B cell (primary cell): ENCODE measurements around the gene TIMM50. TPM values are rescaled to one million over a fixed set of nuclear protein-coding genes. Genes with fewer than 3 reads are reported as not detected.

ENCODE experiments used
- ATAC-seq: fragments of 200-7000 bp; cut with Tn5 transposase; one replicate; pipeline ENCODE4 v1.10.0; 2021; ENCODE audit warnings: low read depth, mild to moderate bottlenecking, moderate number of reproducible peaks, moderate library complexity
- CTCF ChIA-PET: fragments of 350-600 bp; sonication (Branson Sonifier 250); formaldehyde crosslinking; loops from one replicate; lab custom pipeline; 2021; ENCODE audit warnings: antibody characterized with exemption, inconsistent platforms; lab: Charles Lee
- POLR2A ChIA-PET: fragments of 350-600 bp; sonication (Branson Sonifier 250); formaldehyde crosslinking; loops from one replicate; lab custom pipeline; 2021; ENCODE audit warnings: antibody characterized with exemption; lab: Charles Lee
- DNase-seq: peaks from one replicate; pipeline ENCODE4 v3.0.0; 2013
- H2AFZ ChIP-seq: 2 replicates; pipeline ENCODE4 v1.6.1; 2012; ENCODE audit warnings: mild to moderate bottlenecking, low read depth, low read length; ENCODE audit not compliant: insufficient read depth, poor library complexity, severe bottlenecking
- H3K27ac ChIP-seq, 2 donors: 1 replicate in 1 of 2; 2 replicates in 1 of 2; pipeline ENCODE4 v1.5.1; 2012 to 2013; ENCODE audit warnings: low read length in 2 of 2, mild to moderate bottlenecking in 2 of 2, moderate library complexity in 1 of 2
- H3K27me3 ChIP-seq, 4 experiments: fragments of 200-600 bp in 1 of 4; sonication (generic) in 1 of 4; replicated peaks in 1 of 4; 1 replicate in 2 of 4; 2 replicates in 2 of 4; pipeline versions ENCODE4 v1.6.1 to v1.7.0; 2013 to 2016; ENCODE audit warnings: low read length in 3 of 4, mild to moderate bottlenecking in 2 of 4, mixed read lengths in 1 of 4, moderate library complexity in 1 of 4; ENCODE audit not compliant: insufficient read depth in 4 of 4, control insufficient read depth in 3 of 4; ENCODE audit errors: control extremely low read depth in 1 of 4
- H3K36me3 ChIP-seq, 2 experiments: replicated peaks in 1 of 2; 1 replicate in 1 of 2; 2 replicates in 1 of 2; pipeline versions ENCODE4 v1.6.1 to v1.7.1; 2013; ENCODE audit warnings: low read length in 1 of 2; ENCODE audit not compliant: insufficient read depth in 2 of 2, control insufficient read depth in 1 of 2; ENCODE audit errors: control extremely low read depth in 1 of 2, extremely low read depth in 1 of 2
- H3K4me1 ChIP-seq, 2 donors: fragments of 200-600 bp in 1 of 2; sonication (generic) in 1 of 2; 1 replicate in 1 of 2; 2 replicates in 1 of 2; pipeline versions ENCODE4 v1.5.1 to v1.6.1; 2013 to 2017; ENCODE audit warnings: low read length in 2 of 2; ENCODE audit not compliant: control insufficient read depth in 2 of 2, insufficient read depth in 2 of 2
- H3K4me2 ChIP-seq: replicated peaks from 2 replicates; pipeline ENCODE3; 2012; ENCODE audit warnings: mild to moderate bottlenecking, low read depth, low read length; ENCODE audit not compliant: poor library complexity, severe bottlenecking
- H3K4me3 ChIP-seq, 5 experiments: fragments of 200-600 bp in 1 of 5; sonication (generic) in 1 of 5; 1 replicate in 3 of 5; 2 replicates in 2 of 5; pipeline versions ENCODE4 v1.5.1 to v1.7.0; 2011 to 2016; ENCODE audit warnings: low read length in 4 of 5, mild to moderate bottlenecking in 4 of 5, low read depth in 2 of 5, control low read depth in 1 of 5, moderate library complexity in 1 of 5; ENCODE audit not compliant: insufficient read depth in 1 of 5; ENCODE audit errors: control extremely low read depth in 1 of 5, extremely low read depth in 1 of 5
- H3K79me2 ChIP-seq: fragments of 200-600 bp; sonication (generic); one replicate; pipeline ENCODE4 v1.6.0; 2016; ENCODE audit warnings: low read length; ENCODE audit not compliant: control insufficient read depth, insufficient read depth
- H3K9ac ChIP-seq: fragments of 200-600 bp; sonication (generic); 2 replicates; pipeline ENCODE4 v1.6.1; 2017; ENCODE audit warnings: mild to moderate bottlenecking, low read length, moderate library complexity
- H3K9me3 ChIP-seq, 3 donors: one replicate each; pipeline versions ENCODE4 v1.6.1 to v1.7.1; 2013; ENCODE audit warnings: low read length in 2 of 3; ENCODE audit not compliant: control insufficient read depth in 2 of 3, insufficient read depth in 1 of 3; ENCODE audit errors: control extremely low read depth in 1 of 3
- H4K20me1 ChIP-seq: 2 replicates; pipeline ENCODE4 v1.6.0; 2012; ENCODE audit warnings: mild to moderate bottlenecking, low read length; ENCODE audit not compliant: insufficient read depth, control insufficient read depth, poor library complexity, severe bottlenecking
- H3K27ac Mint-ChIP-seq: one replicate; pipeline ENCODE4 v1.8.0; 2021; ENCODE audit warnings: mixed read lengths
- H3K27me3 Mint-ChIP-seq: one replicate; pipeline ENCODE4 v1.8.0; 2021; ENCODE audit warnings: mixed read lengths
- H3K4me1 Mint-ChIP-seq: one replicate; pipeline ENCODE4 v1.8.0; 2021; ENCODE audit warnings: mixed read lengths
- H3K4me3 Mint-ChIP-seq: one replicate; pipeline ENCODE4 v1.8.0; 2021; ENCODE audit warnings: mixed read lengths
- H3K9me3 Mint-ChIP-seq: one replicate; pipeline ENCODE4 v1.8.0; 2022; ENCODE audit warnings: mixed read lengths; ENCODE audit not compliant: insufficient read depth
- CTCF ChIP-seq: fragments of 200-600 bp; IDR thresholded peaks from one replicate; pipeline ENCODE4 v1.8.0; 2022; ENCODE audit warnings: antibody characterized with exemption, mild to moderate bottlenecking
- EZH2 ChIP-seq: IDR thresholded peaks from 2 replicates; pipeline ENCODE4 v1.6.1; 2012; ENCODE audit warnings: borderline replicate concordance, low read depth, mild to moderate bottlenecking, moderate library complexity, low read length; ENCODE audit not compliant: insufficient read depth, poor library complexity, severe bottlenecking
- WGBS: methylation state at CpG from one replicate; pipeline ENCODE4 v1.1.5; 2013; ENCODE audit warnings: missing lambda C conversion rate; ENCODE audit not compliant: insufficient coverage; 5-methylcytosine and 5-hydroxymethylcytosine counted together
- intact Hi-C: fragments of 100-400 bp; cut with micrococcal nuclease; formaldehyde crosslinking; loops from one replicate; pipeline ENCODE4 v1.10.0; 2022
- polyA plus RNA-seq: library from polyadenylated mRNA; depleted of rRNA; stranded (reverse); fragments of >200 nt; gene quantifications from 2 replicates; pipeline ENCODE4 v1.2.3, GENCODE V29; 2012
- total RNA-seq, 2 donors: library from RNA; stranded (reverse); fragments of 120-200 nt in 1 of 2; gene quantifications; 1 replicate in 1 of 2; 2 replicates in 1 of 2; pipeline versions ENCODE4 v1.2.3 to v1.2.4, GENCODE V29; 2013 to 2022

Gene TIMM50
- total and polyA plus RNA-seq, 2 donors (not counting 1 experiment from before 2014, with no cell fraction given) = 25.7 to 55.3 TPM

- DNase-seq (no peak), ATAC-seq (no peak)
- peak overlapping the region; percentile 89 for H3K4me2 ChIP-seq
- peaks cover 20% of the 10 kb centered on the region for H3K79me2 ChIP-seq
- intact Hi-C loops = loop anchor here (1.0 to 2.0 kb wide), 4 partner anchors 19 to 68 kb away; partner anchors contain the start of genes DLL3, PLEKHG2 and SUPT5H
- no peaks in the 10 kb centered on the region for H4K20me1 ChIP-seq
- ChIA-PET POLR2A (interaction anchor here (1.2 kb wide), 2 partner anchors 35 to 44 kb away, joined by 5 to 8 read pairs; partner anchors contain the start of genes RPS16 and SUPT5H), CTCF (no interaction called here)
- H3K4me1 Mint-ChIP-seq = peaks cover 25% of the 10 kb centered on the region
- H3K27me3 ChIP-seq = no peaks in the 10 kb centered on the region
- H3K36me3 ChIP-seq = peaks cover 2 to 12% of the 10 kb centered on the region in 2 experiments
- H3K4me3 Mint-ChIP-seq = peak overlapping the region; percentile 96
- no peaks in the 10 kb centered on the region for H3K27me3 Mint-ChIP-seq
- peaks cover 14 to 21% of the 10 kb centered on the region in 2 donors for H3K4me1 ChIP-seq
- no peaks in the 10 kb centered on the region for H3K9me3 Mint-ChIP-seq
- peak overlapping the region; percentile 65 to 95 (median 89) for H3K4me3 ChIP-seq
- H2AFZ ChIP-seq = peak overlapping the region; percentile 91
- H3K9me3 ChIP-seq = no peaks in the 10 kb centered on the region
- WGBS = no CpG with 5 or more reads among the region's 10 CpGs
- H3K27ac Mint-ChIP-seq = peak overlapping the region; percentile 94
- peak overlapping the region in 1 of 2 donors; percentile 84 for H3K27ac ChIP-seq
- TF ChIP-seq CTCF = no peak
- TF ChIP-seq EZH2 = no peak
- H3K9ac ChIP-seq = peak overlapping the region; percentile 93
Measured at GRCh38 chr19:39479916-39480315, 722 bp upstream of the TIMM50 start.

GRCh38 chr19:39481229-39481545 lies 549 bp downstream of the TIMM50 start:
- no peak for ATAC-seq
- WGBS = 4% methylated on average over 7 of the region's 12 CpGs
- Histone ChIP-seq H2AFZ (peak overlapping the region; percentile 91), H3K9ac (peak overlapping the region; percentile 93), H3K27ac (peak overlapping the region; percentile 67 to 84), H3K9me3 (no peaks in the 10 kb centered on the region), H3K27me3 (no peaks in the 10 kb centered on the region), H3K4me1 (peaks cover 14 to 21% of the 10 kb centered on the region in 2 donors), H3K36me3 (peaks cover 4 to 17% of the 10 kb centered on the region in 2 experiments), H3K79me2 (peaks cover 24% of the 10 kb centered on the region), H4K20me1 (no peaks in the 10 kb centered on the region), H3K4me2 (peak overlapping the region; percentile 89), H3K4me3 (peak overlapping the region; percentile 43 to 95 (median 89))
- CTCF ChIA-PET = no interaction called here
- no peak for TF ChIP-seq CTCF
- no peak for TF ChIP-seq EZH2
- DNase-seq = no peak
- Mint-ChIP-seq H3K4me3 (peak overlapping the region; percentile 96), H3K27ac (peak overlapping the region; percentile 94), H3K9me3 (no peaks in the 10 kb centered on the region), H3K27me3 (no peaks in the 10 kb centered on the region), H3K4me1 (peaks cover 25% of the 10 kb centered on the region)
- POLR2A ChIA-PET = interaction anchor here (0.6 to 1.2 kb wide), 5 partner anchors 36 to 623 kb away, joined by 3 to 8 read pairs (median 4); partner anchors contain the start of genes RPS16, SAMD4B and SUPT5H
- intact Hi-C loops = loop anchor here (2.0 kb wide), 1 partner anchor 18 kb away; the partner anchor contains the start of gene DLL3
